ENCODE measurements around the gene ZNF462. TPM values are rescaled to one million over a fixed set of nuclear protein-coding genes. Genes with fewer than 3 reads are reported as not detected.
"Not testable (repeated sequence)": the region's sequence is repeated elsewhere in the genome, so short reads cannot be mapped to it uniquely, and the experiment has no call there.

ZNF462 gene
- total and polyA plus RNA-seq, 2 donors (not counting 1 experiment from before 2014, with no cell fraction given): 6.0 to 27.4 TPM

DNA sequence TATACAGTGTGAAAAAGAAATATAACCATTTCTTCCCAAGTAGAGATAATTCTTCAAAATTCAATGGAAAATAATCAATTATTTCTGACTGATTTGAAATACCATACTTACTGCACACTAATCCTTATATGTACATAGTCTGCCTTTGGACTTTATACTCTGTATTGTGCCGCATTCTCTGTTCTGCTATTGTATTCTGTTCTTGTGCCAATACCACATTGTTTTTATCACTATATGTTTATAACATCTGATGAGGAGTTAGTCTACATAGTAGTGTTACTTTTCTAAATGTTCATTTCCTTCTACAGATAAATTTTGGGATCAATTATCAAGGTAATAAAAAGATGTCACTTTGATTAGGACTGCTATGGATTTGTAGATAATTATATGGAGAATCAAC, 16.7 kb upstream of the ZNF462 start:
- no peak for TF ChIP-seq EZH2 (IDR thresholded peaks at IDR 0.05; ENCODE audit: low read length, missing control alignments)
- TF ChIP-seq, protein P1, sequence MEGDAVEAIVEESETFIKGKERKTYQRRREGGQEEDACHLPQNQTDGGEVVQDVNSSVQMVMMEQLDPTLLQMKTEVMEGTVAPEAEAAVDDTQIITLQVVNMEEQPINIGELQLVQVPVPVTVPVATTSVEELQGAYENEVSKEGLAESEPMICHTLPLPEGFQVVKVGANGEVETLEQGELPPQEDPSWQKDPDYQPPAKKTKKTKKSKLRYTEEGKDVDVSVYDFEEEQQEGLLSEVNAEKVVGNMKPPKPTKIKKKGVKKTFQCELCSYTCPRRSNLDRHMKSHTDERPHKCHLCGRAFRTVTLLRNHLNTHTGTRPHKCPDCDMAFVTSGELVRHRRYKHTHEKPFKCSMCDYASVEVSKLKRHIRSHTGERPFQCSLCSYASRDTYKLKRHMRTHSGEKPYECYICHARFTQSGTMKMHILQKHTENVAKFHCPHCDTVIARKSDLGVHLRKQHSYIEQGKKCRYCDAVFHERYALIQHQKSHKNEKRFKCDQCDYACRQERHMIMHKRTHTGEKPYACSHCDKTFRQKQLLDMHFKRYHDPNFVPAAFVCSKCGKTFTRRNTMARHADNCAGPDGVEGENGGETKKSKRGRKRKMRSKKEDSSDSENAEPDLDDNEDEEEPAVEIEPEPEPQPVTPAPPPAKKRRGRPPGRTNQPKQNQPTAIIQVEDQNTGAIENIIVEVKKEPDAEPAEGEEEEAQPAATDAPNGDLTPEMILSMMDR (conservative IDR thresholded peaks at IDR 0.05 in 1 of 2, IDR thresholded peaks at IDR 0.05 in 1 of 2; ENCODE audit: low read depth in 1 of 2, low read length in 2 of 2): no peak
- no peaks in the 10 kb centered on the region for H3K36me3 ChIP-seq (ENCODE audit: control insufficient read depth, insufficient read depth, low read length)

DNA sequence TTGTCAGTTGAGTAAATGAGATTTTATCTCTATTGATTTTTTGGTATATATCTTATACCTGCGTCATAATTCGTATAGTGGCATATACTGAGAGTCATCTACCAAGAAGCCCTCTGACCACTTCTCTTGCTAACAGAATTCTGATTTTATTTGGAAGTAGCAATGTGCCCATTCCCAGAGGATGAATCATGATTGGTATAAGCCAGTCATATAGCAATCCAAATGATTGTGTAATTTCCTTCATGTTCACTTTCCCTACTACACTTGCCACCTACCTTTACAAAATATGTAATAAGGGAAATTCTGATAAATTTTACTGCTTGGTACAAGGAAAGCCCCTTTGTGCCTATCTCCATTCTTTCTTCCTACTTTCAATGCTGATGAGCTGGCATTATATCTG, 16.1 kb upstream of the ZNF462 start:
- Histone ChIP-seq H3K36me3 (ENCODE audit: control insufficient read depth, insufficient read depth, low read length) (no peaks in the 10 kb centered on the region), H3K4me3 (replicated peaks in 1 of 4; ENCODE audit: control extremely low read depth in 1 of 4, insufficient read depth in 1 of 4, low read depth in 3 of 4, low read length in 4 of 4) (no peak overlapping the region), H2AFZ (ENCODE audit: low read length) (no peak overlapping the region), H3K27ac (ENCODE audit: insufficient read depth, low read length) (no peak overlapping the region), H3K9me3 (ENCODE audit: control insufficient read depth, insufficient read depth, low read depth, low read length) (no peaks in the 10 kb centered on the region), H3K79me2 (ENCODE audit: control insufficient read depth, insufficient read depth, low read length) (no peaks in the 10 kb centered on the region), H3K4me1 (ENCODE audit: control insufficient read depth, extremely low read depth, insufficient read depth, low read length) (no peaks in the 10 kb centered on the region), H3K27me3 (ENCODE audit: control insufficient read depth, insufficient read depth, low read length) (no peaks in the 10 kb centered on the region), H3K9ac (ENCODE audit: insufficient read depth, low read length) (no peak overlapping the region), H4K20me1 (ENCODE audit: control insufficient read depth, extremely low read depth, insufficient read depth, low read length) (no peaks in the 10 kb centered on the region), H3K4me2 (ENCODE audit: extremely low read depth, insufficient read depth, low read length) (no peak overlapping the region)
- TF ChIP-seq, protein P1 (conservative IDR thresholded peaks at IDR 0.05 in 1 of 2, IDR thresholded peaks at IDR 0.05 in 1 of 2; ENCODE audit: low read depth in 1 of 2, low read length in 2 of 2): no peak
- TF ChIP-seq EZH2 (IDR thresholded peaks at IDR 0.05; ENCODE audit: low read length, missing control alignments): no peak
- peak; percentile 56 for DNase-seq (ENCODE audit: low read depth in 2 of 2)

More for the DNA sequence above, 16.7 kb upstream of the ZNF462 start:
- Histone ChIP-seq H3K4me3 (replicated peaks in 1 of 4; ENCODE audit: control extremely low read depth in 1 of 4, insufficient read depth in 1 of 4, low read depth in 3 of 4, low read length in 4 of 4) (no peak overlapping the region), H3K79me2 (ENCODE audit: control insufficient read depth, insufficient read depth, low read length) (no peaks in the 10 kb centered on the region), H3K27ac (ENCODE audit: insufficient read depth, low read length) (no peak overlapping the region), H3K27me3 (ENCODE audit: control insufficient read depth, insufficient read depth, low read length) (no peaks in the 10 kb centered on the region), H3K4me1 (ENCODE audit: control insufficient read depth, extremely low read depth, insufficient read depth, low read length) (no peaks in the 10 kb centered on the region), H3K9ac (ENCODE audit: insufficient read depth, low read length) (no peak overlapping the region), H2AFZ (ENCODE audit: low read length) (no peak overlapping the region), H4K20me1 (ENCODE audit: control insufficient read depth, extremely low read depth, insufficient read depth, low read length) (no peaks in the 10 kb centered on the region), H3K4me2 (ENCODE audit: extremely low read depth, insufficient read depth, low read length) (no peak overlapping the region), H3K9me3 (ENCODE audit: control insufficient read depth, insufficient read depth, low read depth, low read length) (no peaks in the 10 kb centered on the region)
- no peak for DNase-seq (ENCODE audit: low read depth in 2 of 2)

DNA sequence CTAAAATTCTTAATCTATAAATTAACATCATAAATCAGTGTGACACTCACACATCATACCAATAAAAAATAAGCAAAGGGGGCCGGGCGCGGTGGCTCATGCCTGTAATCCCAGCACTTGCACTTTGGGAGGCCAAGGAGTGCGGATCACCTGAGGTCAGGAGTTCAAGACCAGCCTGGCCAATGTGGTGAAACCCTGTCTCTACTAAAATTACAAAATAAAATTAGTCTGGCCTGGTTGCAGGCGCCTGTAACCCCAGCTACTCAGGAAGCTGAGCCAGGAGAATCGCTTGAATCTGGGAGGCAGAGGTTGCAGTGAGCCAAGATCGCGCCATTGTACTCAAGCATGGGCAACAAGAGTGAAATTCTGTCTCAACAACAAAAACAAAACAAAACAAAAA, 11.3 kb upstream of the ZNF462 start:
- not testable (repeated sequence) for H3K79me2 ChIP-seq (ENCODE audit: control insufficient read depth, insufficient read depth, low read length); H3K9ac ChIP-seq (ENCODE audit: insufficient read depth, low read length); DNase-seq (ENCODE audit: low read depth in 2 of 2); H4K20me1 ChIP-seq (ENCODE audit: control insufficient read depth, extremely low read depth, insufficient read depth, low read length); H3K27me3 ChIP-seq (ENCODE audit: control insufficient read depth, insufficient read depth, low read length); H3K9me3 ChIP-seq (ENCODE audit: control insufficient read depth, insufficient read depth, low read depth, low read length); H3K36me3 ChIP-seq (ENCODE audit: control insufficient read depth, insufficient read depth, low read length); H2AFZ ChIP-seq (ENCODE audit: low read length); H3K4me1 ChIP-seq (ENCODE audit: control insufficient read depth, extremely low read depth, insufficient read depth, low read length); H3K4me3 ChIP-seq (replicated peaks in 1 of 4; ENCODE audit: control extremely low read depth in 1 of 4, insufficient read depth in 1 of 4, low read depth in 3 of 4, low read length in 4 of 4); H3K27ac ChIP-seq (ENCODE audit: insufficient read depth, low read length); H3K4me2 ChIP-seq (ENCODE audit: extremely low read depth, insufficient read depth, low read length)

All from fibroblast of lung (primary cell).